Astrocyte (in vitro differentiated cells and primary cell): ENCODE measurements around the gene FBXO31.

Source experiments
- CTCF ChIP-seq: IDR thresholded peaks from 2 replicates; pipeline ENCODE4 v1.5.1; 2011; ENCODE audit warnings: low read depth, mild to moderate bottlenecking, inconsistent platforms, low read length, moderate library complexity; ENCODE audit not compliant: insufficient read depth
- EZH2 ChIP-seq: IDR thresholded peaks from 2 replicates; pipeline ENCODE4 v1.6.1; 2012; ENCODE audit warnings: mild to moderate bottlenecking, low read length, inconsistent platforms; ENCODE audit not compliant: insufficient read depth

- no peak for TF ChIP-seq EZH2
- no peak for TF ChIP-seq CTCF
Observed at GRCh38 chr16:87336434-87337240, 46.9 kb downstream of the FBXO31 start.
